Progenitor cell of endocrine pancreas (in vitro differentiated cells): Measurements from ENCODE around the gene SGPL1. TPM values are rescaled to one million over a fixed set of nuclear protein-coding genes. Genes with fewer than 3 reads are reported as not detected.

Experiments used
- DNase-seq: peaks from one replicate; pipeline ENCODE4 v3.0.0; 2021; ENCODE audit warnings: low spot score; ENCODE audit not compliant: unreplicated experiment
- H3K27ac Mint-ChIP-seq: 2 replicates; pipeline ENCODE4 v1.8.0; 2021; ENCODE audit warnings: mild to moderate bottlenecking, moderate library complexity, mixed read lengths
- H3K27me3 Mint-ChIP-seq: 2 replicates; pipeline ENCODE4 v1.8.0; 2021; ENCODE audit warnings: mixed read lengths
- H3K36me3 Mint-ChIP-seq: 2 replicates; pipeline ENCODE4 v1.8.0; 2022; ENCODE audit warnings: mixed read lengths; ENCODE audit not compliant: insufficient read depth
- H3K4me1 Mint-ChIP-seq: 2 replicates; pipeline ENCODE4 v1.8.0; 2021; ENCODE audit warnings: low read depth, mixed read lengths
- H3K4me3 Mint-ChIP-seq: 2 replicates; pipeline ENCODE4 v1.8.0; 2021; ENCODE audit warnings: low read depth, mild to moderate bottlenecking, moderate library complexity, mixed read lengths
- H3K9me3 Mint-ChIP-seq: 2 replicates; pipeline ENCODE4 v1.8.0; 2021; ENCODE audit warnings: low read depth, mixed read lengths
- total RNA-seq: library from RNA; stranded (reverse); gene quantifications from 2 replicates; pipeline ENCODE4 v1.2.1, GENCODE V29; 2021
- TF ChIP-seq, protein P1 (sequence below): fragments of 200-600 bp; sonication (generic); IDR thresholded peaks from one replicate; pipeline ENCODE4 v1.5.0; 2021; ENCODE audit warnings: antibody characterized with exemption, mild to moderate bottlenecking; ENCODE audit not compliant: unreplicated experiment

Gene SGPL1
- total RNA-seq, 1 donor from 2014 or later: 82.1 TPM

DNA sequence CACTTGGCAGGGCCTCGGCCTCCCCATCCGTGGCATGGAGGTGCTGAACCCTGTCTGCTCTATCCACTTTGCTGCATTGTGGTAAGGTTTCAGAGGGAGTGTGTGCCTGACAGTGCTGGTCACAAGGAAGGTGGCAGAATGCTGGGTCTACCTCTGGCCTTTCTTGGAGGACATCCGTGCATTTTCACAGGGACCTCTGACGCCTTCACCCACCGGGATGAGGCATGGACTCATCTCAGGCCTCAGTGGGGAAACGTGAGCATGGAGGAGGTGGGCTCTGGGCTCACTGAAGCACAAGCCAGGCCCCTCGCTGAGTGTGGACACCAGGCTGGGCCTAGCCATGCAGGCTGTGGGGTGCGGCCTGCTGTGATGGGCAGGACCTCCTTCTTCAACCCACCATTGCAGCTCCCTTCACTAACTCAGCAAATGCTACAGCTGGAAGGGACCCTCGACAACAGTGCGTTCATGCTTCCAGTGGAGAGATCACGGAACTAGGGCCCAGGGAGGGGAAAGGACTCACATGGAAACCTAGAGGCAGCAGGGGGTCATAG is 39.2 kb upstream of the SGPL1 start:
- Mint-ChIP-seq H3K4me1 (no peaks in the 10 kb centered on the region), H3K36me3 (no peaks in the 10 kb centered on the region)
- no peak for DNase-seq

DNA sequence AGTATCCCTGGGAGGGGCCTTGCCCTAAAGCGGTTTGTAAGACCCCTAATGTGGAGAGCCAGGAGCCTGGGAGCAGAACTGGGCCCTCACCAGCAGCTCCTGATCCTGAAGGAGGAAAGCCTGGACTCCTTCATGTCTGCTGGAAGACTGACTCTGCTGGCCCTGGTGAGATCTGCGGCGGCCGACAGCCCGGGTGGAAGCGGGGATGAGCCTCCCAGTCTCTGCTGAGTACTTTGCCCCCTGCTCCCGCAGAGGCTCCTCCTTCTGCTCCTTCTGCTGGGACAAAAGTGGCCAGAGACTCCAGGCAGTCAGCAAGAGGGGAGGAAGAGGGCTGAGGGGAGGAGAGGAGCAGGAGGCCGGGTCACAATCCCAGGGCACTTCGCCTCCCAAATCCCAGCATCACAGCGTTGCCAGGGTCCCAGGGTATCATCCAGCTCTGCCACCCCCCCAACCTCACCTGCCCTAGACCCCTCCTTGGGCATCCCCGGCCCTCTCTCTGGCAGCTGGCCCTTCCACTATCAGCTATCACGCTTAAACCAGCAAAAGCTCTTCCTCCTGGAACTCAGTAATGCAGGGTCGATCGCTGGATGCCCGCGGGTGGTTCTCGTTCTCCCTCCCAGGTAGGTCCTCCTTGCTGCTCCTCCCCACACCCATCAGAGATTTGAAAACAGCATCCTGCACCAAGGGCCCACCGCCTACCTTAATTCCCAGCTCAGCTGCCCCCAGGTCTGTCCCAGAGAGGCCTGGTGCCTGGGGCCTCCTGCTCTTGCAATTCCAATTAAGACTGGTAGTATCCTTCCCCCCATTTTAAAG is 38.5 kb upstream of the SGPL1 start:
- no peak overlapping the region for H3K4me3 Mint-ChIP-seq
- no peaks in the 10 kb centered on the region for H3K4me1 Mint-ChIP-seq
- TF ChIP-seq, protein P1, sequence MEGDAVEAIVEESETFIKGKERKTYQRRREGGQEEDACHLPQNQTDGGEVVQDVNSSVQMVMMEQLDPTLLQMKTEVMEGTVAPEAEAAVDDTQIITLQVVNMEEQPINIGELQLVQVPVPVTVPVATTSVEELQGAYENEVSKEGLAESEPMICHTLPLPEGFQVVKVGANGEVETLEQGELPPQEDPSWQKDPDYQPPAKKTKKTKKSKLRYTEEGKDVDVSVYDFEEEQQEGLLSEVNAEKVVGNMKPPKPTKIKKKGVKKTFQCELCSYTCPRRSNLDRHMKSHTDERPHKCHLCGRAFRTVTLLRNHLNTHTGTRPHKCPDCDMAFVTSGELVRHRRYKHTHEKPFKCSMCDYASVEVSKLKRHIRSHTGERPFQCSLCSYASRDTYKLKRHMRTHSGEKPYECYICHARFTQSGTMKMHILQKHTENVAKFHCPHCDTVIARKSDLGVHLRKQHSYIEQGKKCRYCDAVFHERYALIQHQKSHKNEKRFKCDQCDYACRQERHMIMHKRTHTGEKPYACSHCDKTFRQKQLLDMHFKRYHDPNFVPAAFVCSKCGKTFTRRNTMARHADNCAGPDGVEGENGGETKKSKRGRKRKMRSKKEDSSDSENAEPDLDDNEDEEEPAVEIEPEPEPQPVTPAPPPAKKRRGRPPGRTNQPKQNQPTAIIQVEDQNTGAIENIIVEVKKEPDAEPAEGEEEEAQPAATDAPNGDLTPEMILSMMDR: no peak
- H3K36me3 Mint-ChIP-seq: no peaks in the 10 kb centered on the region
- peaks cover 11% of the 10 kb centered on the region for H3K27me3 Mint-ChIP-seq
- no peaks in the 10 kb centered on the region for H3K9me3 Mint-ChIP-seq
- no peak for DNase-seq
- peak overlapping the region; percentile 69 for H3K27ac Mint-ChIP-seq

More for the DNA sequence above, 39.2 kb upstream of the SGPL1 start:
- TF ChIP-seq, protein P1: no peak
- peaks cover 14% of the 10 kb centered on the region for H3K27me3 Mint-ChIP-seq
- no peak overlapping the region for H3K4me3 Mint-ChIP-seq
- H3K9me3 Mint-ChIP-seq: no peaks in the 10 kb centered on the region
- no peak overlapping the region for H3K27ac Mint-ChIP-seq

DNA sequence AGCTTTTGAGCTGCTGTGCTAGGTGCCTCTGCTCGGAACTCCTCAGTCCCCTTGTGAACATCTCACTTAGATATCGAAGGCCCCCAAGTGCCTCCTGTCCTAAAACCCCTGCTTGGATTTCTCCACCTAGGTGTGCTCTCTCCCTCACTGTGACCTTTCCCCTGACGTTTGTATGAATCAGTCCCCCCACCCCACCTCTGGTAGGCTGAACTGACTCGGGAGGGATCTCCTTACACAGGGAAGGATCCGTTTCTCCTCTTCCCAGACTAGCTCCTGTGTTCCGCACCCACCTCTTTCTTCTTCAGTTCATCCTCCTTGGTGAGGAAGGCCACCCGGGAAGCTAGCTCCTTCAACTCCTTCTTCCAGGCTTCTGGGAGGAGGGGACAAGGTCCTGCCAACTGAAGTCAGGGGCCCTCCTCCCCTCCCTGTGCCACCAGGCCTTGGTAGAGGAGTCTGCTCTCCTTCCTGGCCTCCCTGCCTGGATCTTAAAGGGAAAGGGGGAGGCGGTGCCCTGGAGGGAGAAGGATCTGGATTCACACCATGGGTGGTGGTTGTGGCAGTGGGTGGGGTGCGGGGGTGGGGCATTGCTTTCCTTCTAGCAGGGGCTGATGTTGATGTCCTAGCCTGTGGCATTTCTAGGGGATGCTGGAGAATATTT is 37.4 kb upstream of the SGPL1 start:
- TF ChIP-seq, protein P1: no peak
- Mint-ChIP-seq H3K27ac (peak overlapping the region; percentile 73), H3K4me1 (no peaks in the 10 kb centered on the region), H3K9me3 (no peaks in the 10 kb centered on the region), H3K36me3 (no peaks in the 10 kb centered on the region), H3K4me3 (no peak overlapping the region), H3K27me3 (peaks cover 11% of the 10 kb centered on the region)
- DNase-seq: no peak

DNA sequence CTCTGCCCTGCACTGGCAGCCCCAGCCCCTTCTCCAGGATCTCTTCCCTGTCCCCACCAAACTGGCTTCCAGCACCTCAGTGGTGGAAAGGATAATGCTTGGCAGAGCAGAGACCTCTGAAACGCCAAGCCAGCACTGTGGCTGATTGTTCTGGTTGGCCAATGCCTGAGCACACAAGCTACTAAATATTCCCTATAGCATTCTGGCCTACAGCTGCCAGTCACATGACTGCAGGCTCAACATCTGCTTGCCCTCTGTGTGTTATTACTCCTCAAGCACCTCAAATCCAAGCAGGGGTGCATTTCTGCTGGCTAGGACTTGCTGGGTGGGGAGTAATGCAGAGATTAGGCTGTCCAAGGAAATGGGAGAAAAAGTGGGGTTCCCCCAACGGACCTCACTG is 36.7 kb upstream of the SGPL1 start:
- TF ChIP-seq, protein P1: no peak
- Mint-ChIP-seq H3K27ac (no peak overlapping the region), H3K4me1 (no peaks in the 10 kb centered on the region), H3K4me3 (no peak overlapping the region), H3K27me3 (peaks cover 11% of the 10 kb centered on the region), H3K36me3 (no peaks in the 10 kb centered on the region), H3K9me3 (no peaks in the 10 kb centered on the region)
- DNase-seq: no peak

DNA sequence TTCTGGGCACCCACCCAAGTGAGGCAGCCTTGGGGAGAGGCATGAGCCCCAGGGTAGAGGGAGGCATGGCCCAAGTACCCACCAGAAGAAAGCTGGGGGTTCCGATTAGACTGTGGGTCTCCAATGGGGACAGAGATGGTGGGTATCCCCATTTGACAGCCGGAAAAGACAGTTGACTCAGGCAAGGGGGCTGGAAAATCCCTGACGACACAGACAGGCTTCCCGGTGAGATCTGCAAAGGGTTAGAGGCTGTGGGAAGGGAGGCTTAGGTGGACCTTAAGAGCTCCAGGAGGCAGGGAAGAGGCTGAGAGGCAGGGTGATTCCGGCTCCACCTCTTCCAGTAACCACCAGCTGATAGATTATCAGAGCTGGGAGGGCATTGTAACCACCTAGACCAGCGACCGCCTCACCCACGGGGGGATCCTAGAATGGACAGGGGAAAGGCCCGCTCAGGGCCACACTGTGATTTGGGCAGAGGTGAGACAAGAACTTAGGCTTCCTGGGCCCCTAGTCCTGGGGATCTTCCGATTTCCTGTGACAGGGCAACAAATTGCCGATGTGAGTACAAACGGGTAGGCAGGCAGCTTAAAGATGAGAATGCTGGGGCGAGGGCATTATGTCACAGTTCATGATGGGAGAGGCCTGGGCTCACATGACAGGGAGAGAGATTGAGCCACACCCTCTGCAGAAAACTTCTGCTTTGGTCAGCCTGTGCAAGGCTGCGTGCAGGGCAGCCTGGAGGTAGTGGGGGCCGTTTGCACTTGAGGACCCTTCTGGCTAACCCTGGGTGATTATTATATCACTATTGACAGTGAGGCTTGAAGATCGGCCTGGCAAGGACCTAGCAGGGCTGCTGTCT is 36.0 kb upstream of the SGPL1 start:
- no peak for DNase-seq
- TF ChIP-seq, protein P1: no peak
- H3K4me1 Mint-ChIP-seq: no peaks in the 10 kb centered on the region

More for the DNA sequence above, 36.0 kb upstream of the SGPL1 start:
- no peak overlapping the region for H3K27ac Mint-ChIP-seq
- H3K27me3 Mint-ChIP-seq: peaks cover 11% of the 10 kb centered on the region
- H3K4me3 Mint-ChIP-seq: no peak overlapping the region
- no peaks in the 10 kb centered on the region for H3K36me3 Mint-ChIP-seq
- no peaks in the 10 kb centered on the region for H3K9me3 Mint-ChIP-seq
